Measurements from ENCODE around the gene ACTN1.
"Not testable (repeated sequence)": the region's sequence is repeated elsewhere in the genome, so short reads cannot be mapped to it uniquely, and the experiment has no call there.

Gene ACTN1

DNA sequence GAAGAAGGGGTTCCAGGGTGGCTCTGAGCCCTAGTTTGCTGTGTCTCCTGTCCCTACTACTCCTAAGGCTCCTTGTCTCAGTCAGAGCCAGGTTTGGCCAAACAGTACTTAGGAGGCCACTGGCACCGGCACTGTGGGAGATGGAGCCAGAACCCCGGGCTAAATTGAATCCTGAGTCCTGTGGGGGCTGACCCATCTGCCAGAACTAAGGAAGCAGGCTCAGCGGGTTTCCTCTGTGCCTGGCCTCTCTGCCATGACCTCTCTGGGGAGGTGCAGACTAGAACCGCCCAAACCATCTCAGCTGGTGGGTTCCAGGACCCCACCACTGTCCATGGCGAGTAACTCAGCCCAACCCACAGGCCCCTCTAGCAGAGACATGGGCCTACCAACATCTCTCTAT lies 5.5 kb downstream of the ACTN1 start:
- H3K9ac ChIP-seq (ENCODE audit: low read length): no peak overlapping the region
- H3K27ac ChIP-seq (ENCODE audit: low read depth, low read length): peak overlapping the region; percentile 100
- H3K4me1 ChIP-seq (ENCODE audit: control insufficient read depth, insufficient read depth, low read length): peaks cover 81% of the 10 kb centered on the region
- peak overlapping the region; percentile 22 for H3K4me3 ChIP-seq (ENCODE audit: low read length)
- H3K27me3 ChIP-seq (ENCODE audit: control insufficient read depth, insufficient read depth, low read length): no peaks in the 10 kb centered on the region
- H3K36me3 ChIP-seq (ENCODE audit: control insufficient read depth, insufficient read depth, low read length): peaks cover 2% of the 10 kb centered on the region

DNA sequence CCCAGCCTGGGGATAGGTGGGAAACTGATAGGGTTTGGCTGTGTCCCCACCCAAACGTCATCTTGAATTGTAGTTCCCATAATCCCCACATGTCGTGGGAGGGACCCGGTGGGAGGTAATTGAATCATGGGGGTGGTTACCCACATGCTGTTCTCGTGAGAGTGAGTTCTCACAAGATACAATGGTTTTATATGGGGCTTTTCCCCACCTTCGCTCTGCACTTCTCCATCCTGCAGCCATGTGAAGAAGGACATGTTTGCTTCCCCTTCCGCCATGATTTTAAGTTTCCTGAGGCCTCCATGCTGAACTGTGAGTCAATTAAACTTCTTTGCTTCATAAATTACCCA lies 5.9 kb downstream of the ACTN1 start:
- H3K27ac ChIP-seq (ENCODE audit: low read depth, low read length): peak overlapping the region; percentile 100
- not testable (repeated sequence) for H3K4me3 ChIP-seq (ENCODE audit: low read length); H3K9ac ChIP-seq (ENCODE audit: low read length)

DNA sequence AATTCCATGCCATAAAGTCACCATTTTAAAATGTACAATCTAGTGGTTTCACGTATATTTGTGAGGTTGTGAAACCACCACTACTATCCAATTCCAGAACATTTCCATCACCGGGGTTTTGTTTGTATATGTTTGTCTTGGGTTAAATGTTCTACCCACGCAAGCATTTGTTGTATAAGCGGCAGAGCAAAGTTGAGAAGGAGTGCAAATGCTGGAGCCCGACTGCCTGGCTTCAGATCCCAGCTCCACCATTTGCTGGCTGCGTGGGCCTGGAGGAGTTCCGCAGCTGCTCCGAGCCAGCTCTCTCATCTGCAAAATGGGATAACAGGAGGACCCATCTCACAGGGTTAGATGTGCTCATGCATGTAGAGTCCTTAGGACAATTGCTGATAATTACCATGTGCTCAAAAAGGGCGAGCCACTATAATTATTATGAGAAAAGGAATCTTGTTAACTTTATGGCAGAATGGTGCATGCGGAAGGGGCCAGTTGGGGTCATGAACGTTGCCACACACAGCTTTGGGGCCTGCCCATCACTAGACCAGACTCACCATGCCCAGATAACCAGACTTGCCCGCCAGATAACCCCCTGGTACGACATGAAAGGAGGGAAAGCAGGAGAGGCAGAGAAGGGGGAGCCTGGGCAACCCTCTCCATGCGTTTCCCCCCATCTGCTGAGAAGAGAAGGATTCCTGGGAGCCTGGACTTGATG lies 6.4 kb downstream of the ACTN1 start:
- peaks cover 2% of the 10 kb centered on the region for H3K36me3 ChIP-seq (ENCODE audit: control insufficient read depth, insufficient read depth, low read length)
- H3K27ac ChIP-seq (ENCODE audit: low read depth, low read length): peak overlapping the region; percentile 100

More for the DNA sequence above, 5.9 kb downstream of the ACTN1 start:
- H3K4me1 ChIP-seq (ENCODE audit: control insufficient read depth, insufficient read depth, low read length): peaks cover 84% of the 10 kb centered on the region
- not testable (repeated sequence) for H3K27me3 ChIP-seq (ENCODE audit: control insufficient read depth, insufficient read depth, low read length); H3K36me3 ChIP-seq (ENCODE audit: control insufficient read depth, insufficient read depth, low read length)

DNA sequence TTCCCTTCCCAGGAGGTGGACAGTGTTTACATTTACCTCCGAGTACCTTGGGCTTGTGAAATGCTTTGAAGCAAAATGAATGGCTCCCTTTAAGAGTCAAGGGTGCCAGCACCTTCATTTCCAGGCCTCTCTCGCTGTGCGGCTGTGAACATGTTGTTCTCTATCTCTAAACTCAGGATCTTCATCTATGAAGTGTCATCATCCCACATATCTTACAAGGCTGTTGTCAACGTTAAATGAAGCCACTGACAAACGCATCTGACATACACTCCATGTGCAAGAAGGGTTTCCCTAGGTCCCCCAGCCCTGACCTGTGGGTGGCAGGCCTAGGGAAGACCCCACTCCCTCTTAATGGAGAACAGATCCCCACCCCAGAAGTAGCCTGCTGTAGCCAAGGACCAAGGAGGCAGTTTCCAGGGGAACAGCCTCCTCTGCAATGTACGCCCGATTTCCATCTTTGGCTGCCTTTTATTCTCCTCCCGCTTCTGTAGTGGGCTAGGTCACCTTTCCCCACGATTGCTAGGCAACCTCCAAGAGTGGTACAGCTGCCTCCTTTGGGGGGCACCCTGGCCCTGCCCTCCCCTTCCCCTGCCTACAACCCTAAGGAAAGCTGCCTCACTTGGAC lies 7.6 kb downstream of the ACTN1 start:
- H3K27me3 ChIP-seq (ENCODE audit: control insufficient read depth, insufficient read depth, low read length): no peaks in the 10 kb centered on the region
- no peak overlapping the region for H3K9ac ChIP-seq (ENCODE audit: low read length)
- peaks cover 93% of the 10 kb centered on the region for H3K4me1 ChIP-seq (ENCODE audit: control insufficient read depth, insufficient read depth, low read length)
- H3K36me3 ChIP-seq (ENCODE audit: control insufficient read depth, insufficient read depth, low read length): peaks cover 2% of the 10 kb centered on the region
- H3K27ac ChIP-seq (ENCODE audit: low read depth, low read length): peak overlapping the region; percentile 100
- no peak overlapping the region for H3K4me3 ChIP-seq (ENCODE audit: low read length)

More for the DNA sequence above, 6.4 kb downstream of the ACTN1 start:
- Histone ChIP-seq H3K4me1 (ENCODE audit: control insufficient read depth, insufficient read depth, low read length) (peaks cover 89% of the 10 kb centered on the region), H3K4me3 (ENCODE audit: low read length) (no peak overlapping the region), H3K27me3 (ENCODE audit: control insufficient read depth, insufficient read depth, low read length) (no peaks in the 10 kb centered on the region), H3K9ac (ENCODE audit: low read length) (no peak overlapping the region)

DNA sequence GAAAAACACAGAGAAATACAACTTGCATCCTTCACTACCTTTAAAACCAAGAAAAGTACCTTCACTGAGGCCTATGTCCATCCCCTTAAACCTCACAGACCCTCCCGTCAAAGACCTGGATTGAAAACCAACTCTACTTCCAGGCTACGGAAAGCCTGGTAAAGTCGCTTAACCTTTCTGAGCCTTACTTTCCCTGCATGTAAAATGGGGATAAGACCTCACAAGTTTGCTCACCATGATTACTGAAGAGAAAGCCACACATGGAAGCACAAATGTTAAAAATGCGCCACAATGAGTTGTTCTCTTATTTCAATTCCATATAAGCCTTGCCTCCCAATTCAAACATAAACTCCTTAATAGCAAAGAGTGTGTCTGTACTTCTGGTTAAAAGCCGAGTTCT lies 8.4 kb downstream of the ACTN1 start:
- Histone ChIP-seq H3K9ac (ENCODE audit: low read length) (no peak overlapping the region), H3K27me3 (ENCODE audit: control insufficient read depth, insufficient read depth, low read length) (no peaks in the 10 kb centered on the region), H3K4me3 (ENCODE audit: low read length) (no peak overlapping the region), H3K4me1 (ENCODE audit: control insufficient read depth, insufficient read depth, low read length) (peaks cover 93% of the 10 kb centered on the region), H3K36me3 (ENCODE audit: control insufficient read depth, insufficient read depth, low read length) (peaks cover 2% of the 10 kb centered on the region), H3K27ac (ENCODE audit: low read depth, low read length) (peak overlapping the region; percentile 100)

DNA sequence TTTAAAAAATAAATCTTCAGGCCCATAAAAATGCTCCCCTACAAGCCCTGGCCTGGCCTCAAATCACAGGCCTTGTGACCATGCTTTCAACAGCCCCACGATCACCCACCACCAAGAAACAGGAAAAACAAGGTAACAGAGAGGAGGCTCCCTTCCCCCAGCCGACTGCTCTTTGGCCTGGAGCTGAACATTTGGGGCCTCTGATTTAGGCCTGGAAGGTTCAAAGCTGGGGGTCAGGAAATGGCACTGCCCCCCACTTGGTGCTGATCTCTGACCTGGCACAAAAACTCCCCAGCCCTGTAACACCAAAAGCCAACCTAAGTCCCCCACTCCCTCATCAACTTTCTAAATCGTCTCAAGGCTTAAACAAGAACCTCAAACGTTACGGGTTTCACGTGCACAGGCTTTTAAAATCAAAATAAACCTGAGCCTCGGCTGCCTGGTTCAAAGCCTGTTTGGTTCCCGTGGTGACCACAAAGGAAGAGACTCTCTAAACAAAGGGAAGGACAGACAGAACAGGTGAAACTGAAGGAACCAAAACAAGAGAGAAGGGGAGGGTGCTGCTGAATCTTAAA lies 9.0 kb downstream of the ACTN1 start:
- Histone ChIP-seq H3K9ac (ENCODE audit: low read length) (no peak overlapping the region), H3K4me1 (ENCODE audit: control insufficient read depth, insufficient read depth, low read length) (peaks cover 95% of the 10 kb centered on the region), H3K4me3 (ENCODE audit: low read length) (no peak overlapping the region), H3K27ac (ENCODE audit: low read depth, low read length) (peak overlapping the region; percentile 100), H3K27me3 (ENCODE audit: control insufficient read depth, insufficient read depth, low read length) (no peaks in the 10 kb centered on the region), H3K36me3 (ENCODE audit: control insufficient read depth, insufficient read depth, low read length) (peaks cover 2% of the 10 kb centered on the region)

DNA sequence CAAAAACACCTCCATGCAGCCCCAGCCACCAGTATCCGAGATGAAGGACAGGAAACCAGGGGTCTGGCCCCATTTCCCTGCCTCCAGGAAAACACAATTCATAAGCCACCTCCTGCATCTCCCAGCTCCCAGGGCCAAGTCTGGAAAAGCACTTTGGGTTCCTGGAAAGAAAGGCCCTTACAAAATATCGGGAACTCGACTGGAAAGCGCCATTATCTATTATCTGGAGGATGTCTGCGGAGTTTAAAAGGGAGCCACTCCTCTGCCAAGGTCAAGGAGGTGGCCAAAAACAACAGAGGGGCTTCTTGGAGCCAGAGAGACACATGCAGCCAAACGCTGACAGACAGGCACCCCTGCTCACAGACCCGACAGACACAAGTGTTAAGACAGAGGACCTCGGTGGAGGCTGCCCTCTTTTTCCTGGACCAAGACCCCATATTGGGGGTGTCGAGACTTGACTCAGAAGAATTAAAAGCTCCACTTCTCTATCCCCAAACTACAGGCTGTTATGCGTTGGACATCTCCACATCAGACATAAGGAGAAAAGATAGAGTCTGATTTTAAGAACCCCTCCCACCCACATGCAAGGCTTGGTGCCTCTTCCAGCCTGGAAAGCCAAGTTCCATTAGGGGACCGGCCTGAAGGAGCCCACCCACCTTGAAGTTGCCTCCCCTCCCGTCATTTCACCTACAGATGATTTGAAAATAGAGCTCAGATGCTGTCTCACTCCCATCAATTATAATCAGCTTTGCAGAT lies 9.6 kb downstream of the ACTN1 start:
- Histone ChIP-seq H3K27ac (ENCODE audit: low read depth, low read length) (peak overlapping the region; percentile 100), H3K4me1 (ENCODE audit: control insufficient read depth, insufficient read depth, low read length) (peaks cover 95% of the 10 kb centered on the region), H3K36me3 (ENCODE audit: control insufficient read depth, insufficient read depth, low read length) (peaks cover 2% of the 10 kb centered on the region), H3K9ac (ENCODE audit: low read length) (no peak overlapping the region), H3K27me3 (ENCODE audit: control insufficient read depth, insufficient read depth, low read length) (no peaks in the 10 kb centered on the region), H3K4me3 (ENCODE audit: low read length) (no peak overlapping the region)

DNA sequence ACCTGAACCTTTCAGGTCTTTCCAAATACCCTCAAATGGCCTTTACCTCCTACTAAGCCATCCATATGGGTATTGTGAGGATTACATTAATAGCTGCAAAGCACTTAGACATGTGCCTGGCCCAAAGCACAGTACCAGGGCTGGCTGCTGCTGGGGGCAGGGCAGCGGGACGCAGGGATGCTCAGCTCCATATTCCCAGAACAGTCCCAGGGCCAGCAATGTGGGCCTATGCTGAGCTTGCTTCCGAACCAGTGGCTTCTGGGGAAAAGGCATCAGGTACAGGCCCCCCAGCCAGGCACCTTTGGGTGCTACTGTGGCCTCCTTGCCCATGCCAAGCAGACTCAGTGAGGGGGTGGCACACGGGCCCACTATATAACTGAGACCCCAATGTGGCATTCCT lies 10.4 kb downstream of the ACTN1 start:
- no peak overlapping the region for H3K4me3 ChIP-seq (ENCODE audit: low read length)
- H3K9ac ChIP-seq (ENCODE audit: low read length): no peak overlapping the region
- no peaks in the 10 kb centered on the region for H3K27me3 ChIP-seq (ENCODE audit: control insufficient read depth, insufficient read depth, low read length)
- peaks cover 2% of the 10 kb centered on the region for H3K36me3 ChIP-seq (ENCODE audit: control insufficient read depth, insufficient read depth, low read length)
- peak overlapping the region; percentile 100 for H3K27ac ChIP-seq (ENCODE audit: low read depth, low read length)
- H3K4me1 ChIP-seq (ENCODE audit: control insufficient read depth, insufficient read depth, low read length): peaks cover 94% of the 10 kb centered on the region

DNA sequence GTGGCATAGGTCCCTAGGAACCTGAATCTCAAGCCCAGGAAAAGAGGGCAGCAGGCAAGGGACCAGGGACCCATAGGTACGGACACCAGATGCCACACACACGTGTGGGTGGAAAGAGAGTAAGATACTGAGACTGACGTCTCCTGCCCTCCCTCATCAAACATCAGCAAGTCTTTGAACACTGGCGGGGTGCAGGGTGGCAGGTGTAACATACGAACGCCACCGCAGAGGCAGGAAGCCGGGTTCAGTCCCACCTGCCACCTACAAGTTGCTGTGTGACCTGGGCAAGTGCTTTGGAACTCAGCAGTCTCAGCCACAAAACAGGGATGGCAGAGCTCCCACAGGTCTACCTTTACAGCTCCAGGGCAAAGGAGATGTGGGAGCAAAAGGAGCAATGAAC lies 11.1 kb downstream of the ACTN1 start:
- no peak overlapping the region for H3K4me3 ChIP-seq (ENCODE audit: low read length)
- H3K4me1 ChIP-seq (ENCODE audit: control insufficient read depth, insufficient read depth, low read length): peaks cover 93% of the 10 kb centered on the region

DNA sequence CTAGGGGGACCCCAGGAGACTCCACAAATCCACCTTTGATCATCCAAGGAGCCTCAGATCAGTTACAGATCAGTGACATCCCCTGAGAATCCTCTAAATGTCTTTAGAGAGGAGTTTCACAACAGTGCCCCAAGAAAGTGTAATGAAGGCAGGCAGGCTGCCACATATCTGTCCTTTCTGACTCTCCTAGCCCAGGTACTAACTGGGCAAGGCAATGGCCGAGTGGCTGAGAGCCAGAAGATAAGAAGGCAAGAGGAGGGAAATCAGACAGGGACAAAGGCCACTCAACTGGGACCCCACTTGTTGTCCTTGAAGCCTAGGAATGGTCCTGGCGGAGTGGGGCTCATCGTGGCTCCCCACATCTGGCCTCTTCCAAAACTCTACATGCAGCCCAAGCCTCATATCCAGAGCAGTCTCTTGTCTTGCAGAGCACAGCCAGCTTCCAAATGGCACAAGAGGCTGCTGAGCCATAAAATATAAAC lies 11.6 kb downstream of the ACTN1 start:
- H3K36me3 ChIP-seq (ENCODE audit: control insufficient read depth, insufficient read depth, low read length): peaks cover under 1% of the 10 kb centered on the region
- peak overlapping the region; percentile 100 for H3K27ac ChIP-seq (ENCODE audit: low read depth, low read length)
- no peak overlapping the region for H3K4me3 ChIP-seq (ENCODE audit: low read length)
- H3K4me1 ChIP-seq (ENCODE audit: control insufficient read depth, insufficient read depth, low read length): peaks cover 93% of the 10 kb centered on the region
- H3K9ac ChIP-seq (ENCODE audit: low read length): no peak overlapping the region
- H3K27me3 ChIP-seq (ENCODE audit: control insufficient read depth, insufficient read depth, low read length): no peaks in the 10 kb centered on the region

More for the DNA sequence above, 11.1 kb downstream of the ACTN1 start:
- Histone ChIP-seq H3K27me3 (ENCODE audit: control insufficient read depth, insufficient read depth, low read length) (no peaks in the 10 kb centered on the region), H3K36me3 (ENCODE audit: control insufficient read depth, insufficient read depth, low read length) (peaks cover 2% of the 10 kb centered on the region), H3K27ac (ENCODE audit: low read depth, low read length) (peak overlapping the region; percentile 100), H3K9ac (ENCODE audit: low read length) (no peak overlapping the region)

DNA sequence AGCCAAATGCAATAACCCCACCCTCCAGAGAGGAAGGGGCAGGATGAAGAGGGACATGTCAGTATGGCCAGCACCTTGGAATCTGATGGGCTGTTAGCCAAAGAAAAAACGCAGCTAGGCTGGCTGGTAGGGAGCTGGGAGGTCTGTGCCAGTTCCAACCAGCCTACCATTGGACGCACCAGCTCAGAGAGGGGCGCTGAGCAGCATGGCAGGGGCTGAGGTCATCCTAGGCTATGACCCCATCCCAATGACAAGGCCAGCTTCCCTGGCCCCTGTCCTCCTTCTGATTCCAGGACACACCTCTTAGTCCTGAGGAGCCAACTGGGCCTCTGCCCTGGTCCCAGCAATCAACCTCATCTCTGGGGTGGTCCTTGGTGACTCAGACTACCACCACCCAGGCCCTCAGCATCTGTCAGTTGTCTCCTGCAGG lies 12.2 kb downstream of the ACTN1 start:
- Histone ChIP-seq H3K4me1 (ENCODE audit: control insufficient read depth, insufficient read depth, low read length) (peaks cover 93% of the 10 kb centered on the region), H3K27ac (ENCODE audit: low read depth, low read length) (peak overlapping the region; percentile 100), H3K4me3 (ENCODE audit: low read length) (peak overlapping the region; percentile 17), H3K27me3 (ENCODE audit: control insufficient read depth, insufficient read depth, low read length) (no peaks in the 10 kb centered on the region), H3K36me3 (ENCODE audit: control insufficient read depth, insufficient read depth, low read length) (no peaks in the 10 kb centered on the region), H3K9ac (ENCODE audit: low read length) (peak overlapping the region; percentile 14)

DNA sequence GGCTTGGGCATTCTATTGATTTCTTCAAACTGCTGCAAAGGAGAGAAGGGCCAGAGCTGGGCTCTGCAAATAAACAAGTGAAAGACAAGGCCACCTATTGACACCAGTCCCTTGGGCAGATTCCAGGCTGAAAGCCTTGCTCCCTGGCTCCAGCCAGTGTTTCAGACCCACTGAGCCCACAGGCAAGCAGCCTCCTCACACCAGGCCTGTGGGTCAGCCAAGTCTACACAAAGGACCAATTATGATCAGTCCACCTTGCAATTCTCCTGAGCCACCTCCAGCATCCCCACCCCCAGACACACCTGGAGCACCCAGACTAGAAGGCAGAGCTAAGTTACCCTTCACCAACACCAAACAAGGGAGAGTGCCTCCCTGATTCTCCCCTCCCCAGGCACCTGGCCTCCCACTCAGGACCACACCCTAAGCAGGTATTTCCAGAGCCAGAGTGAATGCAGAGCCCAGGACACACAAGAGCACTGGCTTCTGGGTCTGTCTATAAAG lies 13.8 kb downstream of the ACTN1 start:
- Histone ChIP-seq H3K36me3 (ENCODE audit: control insufficient read depth, insufficient read depth, low read length) (no peaks in the 10 kb centered on the region), H3K27me3 (ENCODE audit: control insufficient read depth, insufficient read depth, low read length) (no peaks in the 10 kb centered on the region), H3K4me1 (ENCODE audit: control insufficient read depth, insufficient read depth, low read length) (peaks cover 82% of the 10 kb centered on the region), H3K9ac (ENCODE audit: low read length) (no peak overlapping the region), H3K27ac (ENCODE audit: low read depth, low read length) (peak overlapping the region; percentile 69), H3K4me3 (ENCODE audit: low read length) (no peak overlapping the region)
